ENCODE measurements around the gene NSRP1.

DNA sequence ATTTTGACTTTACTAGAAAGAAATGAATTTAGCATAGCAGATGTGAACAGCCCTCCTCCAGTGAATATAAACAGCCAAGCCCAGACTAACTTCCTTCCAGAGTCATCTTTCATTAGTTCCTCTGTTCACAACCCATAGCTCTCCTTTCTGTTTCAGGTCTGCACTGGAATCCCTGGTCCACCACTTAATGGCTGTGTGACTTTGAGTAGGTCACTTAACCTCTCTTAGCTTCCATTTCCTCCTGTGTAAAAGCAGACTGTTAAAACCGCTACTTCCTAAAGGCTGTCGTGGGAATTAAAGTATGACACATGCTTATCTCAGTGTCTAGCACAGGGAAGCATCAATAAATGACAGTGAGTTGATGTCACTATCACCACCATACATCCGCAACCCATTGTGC is 111.4 kb downstream of the NSRP1 start:
- TF ChIP-seq EZH2phosphoT487 (IDR thresholded peaks at IDR 0.05; ENCODE audit: insufficient read depth, low read depth) = no peak
- TF ChIP-seq EZH2 (IDR thresholded peaks at IDR 0.05; ENCODE audit: insufficient read depth, poor library complexity, severe bottlenecking) = no peak

Data from GM23248 (cell line).